HepG2 (cell line): ENCODE results near the gene FLYWCH1. TPM values are rescaled to one million over a fixed set of nuclear protein-coding genes. Genes with fewer than 3 reads are reported as not detected.
A peak's percentile ranks its signal among the peaks of the same experiment; 100 is the strongest.

Experiments
- CBX1 ChIP-seq: IDR thresholded peaks from one replicate; pipeline ENCODE4 v1.6.1; 2016; ENCODE audit warnings: antibody characterized with exemption, low read depth
- GABPA ChIP-seq, 2 experiments: IDR thresholded peaks; 2 replicates each; pipeline ENCODE4 v1.6.1; 2011 to 2016; ENCODE audit warnings: low read depth in 2 of 2, low read length in 1 of 2, missing biosample characterization in 1 of 2, missing genetic modification characterization in 1 of 2
- GZF1 ChIP-seq: sonication (generic); formaldehyde crosslinking; IDR thresholded peaks from 2 replicates; pipeline ENCODE4 v1.5.1; 2020; ENCODE audit warnings: mild to moderate bottlenecking, missing genetic modification reagents
- HNRNPH1 ChIP-seq: fragments of 200-400 bp; formaldehyde crosslinking; optimal IDR thresholded peaks from 2 replicates; pipeline ENCODE3; 2017; ENCODE audit warnings: mild to moderate bottlenecking, low read depth, low read length
- HNRNPK ChIP-seq: fragments of 200-400 bp; formaldehyde crosslinking; IDR thresholded peaks from 2 replicates; pipeline ENCODE4 v1.6.1; 2018; ENCODE audit warnings: low read length, low read depth, moderate library complexity, mild to moderate bottlenecking; ENCODE audit not compliant: poor library complexity, severe bottlenecking
- HNRNPUL1 ChIP-seq: fragments of 200-400 bp; formaldehyde crosslinking; IDR thresholded peaks from 2 replicates; pipeline ENCODE4 v1.6.1; 2017; ENCODE audit warnings: low read depth, mild to moderate bottlenecking, low read length, moderate library complexity
- HOXA9 ChIP-seq: sonication (generic); formaldehyde crosslinking; IDR thresholded peaks from 2 replicates; pipeline ENCODE4 v1.8.1; 2022; ENCODE audit warnings: missing genetic modification reagents, mild to moderate bottlenecking, moderate library complexity, borderline replicate concordance
- IRX3 ChIP-seq: sonication (generic); formaldehyde crosslinking; IDR thresholded peaks from 2 replicates; pipeline ENCODE4 v1.8.1; 2023; ENCODE audit warnings: mild to moderate bottlenecking, low read depth, missing genetic modification reagents, borderline replicate concordance
- MXD4 ChIP-seq: IDR thresholded peaks from 2 replicates; pipeline ENCODE4 v1.6.1; 2016; ENCODE audit warnings: mild to moderate bottlenecking, missing biosample characterization, missing genetic modification reagents
- MYNN ChIP-seq: sonication (generic); formaldehyde crosslinking; IDR thresholded peaks from 2 replicates; pipeline ENCODE4 v1.4.0; 2020; ENCODE audit warnings: mild to moderate bottlenecking, low read depth, missing genetic modification reagents
- NFE2 ChIP-seq: sonication (generic); formaldehyde crosslinking; IDR thresholded peaks from 2 replicates; pipeline ENCODE4 v1.4.0; 2020; ENCODE audit warnings: missing genetic modification reagents
- NFYC ChIP-seq: IDR thresholded peaks from 2 replicates; pipeline ENCODE4 v1.6.1; 2016; ENCODE audit warnings: missing genetic modification reagents, missing compliant biosample characterization
- POLR2G ChIP-seq: fragments of 200-400 bp; formaldehyde crosslinking; IDR thresholded peaks from 2 replicates; pipeline ENCODE4 v1.6.1; 2018; ENCODE audit warnings: mild to moderate bottlenecking, low read depth, low read length, moderate library complexity
- RAD51 ChIP-seq: fragments of 450-650 bp; IDR thresholded peaks from 2 replicates; pipeline ENCODE4 v1.6.1; 2016; ENCODE audit warnings: borderline replicate concordance
- RARA ChIP-seq: IDR thresholded peaks from 2 replicates; pipeline ENCODE4 v1.6.1; 2016; ENCODE audit warnings: missing genetic modification reagents, missing compliant biosample characterization
- ZNF17 ChIP-seq: sonication (generic); formaldehyde crosslinking; IDR thresholded peaks from 2 replicates; pipeline ENCODE4 v1.5.0; 2020; ENCODE audit warnings: mild to moderate bottlenecking, missing genetic modification reagents
- ZNF253 ChIP-seq: sonication (generic); formaldehyde crosslinking; IDR thresholded peaks from 2 replicates; pipeline ENCODE4 v1.8.0; 2022; ENCODE audit warnings: mild to moderate bottlenecking, missing genetic modification reagents, borderline replicate concordance
- ZNF3 ChIP-seq: IDR thresholded peaks from 2 replicates; pipeline ENCODE4 v1.7.0; 2017; ENCODE audit warnings: inconsistent platforms
- ZNF441 ChIP-seq: sonication (generic); formaldehyde crosslinking; IDR thresholded peaks from 2 replicates; pipeline ENCODE4 v1.7.0; 2021; ENCODE audit warnings: missing genetic modification reagents, borderline replicate concordance
- ZNF605 ChIP-seq: sonication (generic); formaldehyde crosslinking; IDR thresholded peaks from 2 replicates; pipeline ENCODE4 v1.8.0; 2022; ENCODE audit warnings: mild to moderate bottlenecking, missing genetic modification reagents
- ZNF83 ChIP-seq: sonication (generic); formaldehyde crosslinking; IDR thresholded peaks from 2 replicates; pipeline ENCODE4 v1.4.0; 2020; ENCODE audit warnings: missing genetic modification reagents, mild to moderate bottlenecking, borderline replicate concordance
- polyA plus RNA-seq, 8 experiments: library from polyadenylated mRNA; depleted of rRNA in 3 of 8; stranded (reverse) in 7 of 8; unstranded in 1 of 8; fragments of >200 nt; fragmentation: Illumina TruSeq in 4 of 8; extraction: Trizol in 4 of 8; gene quantifications; 2 replicates each; pipeline versions ENCODE4 v1.2.1 to v1.2.3, GENCODE V29; 2011 to 2016; ENCODE audit warnings: low read depth in 4 of 8, missing spikeins in 1 of 8, mixed read lengths in 1 of 8; ENCODE audit not compliant: insufficient read depth in 1 of 8
- total RNA-seq, 5 experiments: library from RNA; depleted of rRNA; stranded (reverse); fragments of >200 nt; fragmentation: Illumina TruSeq; extraction: Trizol; gene quantifications; 2 replicates each; pipeline ENCODE4 v1.2.3, GENCODE V29; 2016; ENCODE audit warnings: low read depth in 1 of 5
- TF ChIP-seq, protein P1 (sequence below): sonication (generic); formaldehyde crosslinking; IDR thresholded peaks from 2 replicates; pipeline ENCODE4 v1.5.0; 2020; ENCODE audit warnings: mild to moderate bottlenecking, missing genetic modification reagents
- TF ChIP-seq, protein P2 (sequence below): sonication (generic); formaldehyde crosslinking; IDR thresholded peaks from 2 replicates; pipeline ENCODE4 v1.8.1; 2023; ENCODE audit warnings: mild to moderate bottlenecking, moderate library complexity, missing genetic modification reagents
- TF ChIP-seq, protein P3 (sequence below): IDR thresholded peaks from 2 replicates; pipeline ENCODE4 v1.6.1; 2016; ENCODE audit warnings: missing genetic modification reagents, missing compliant biosample characterization
- TF ChIP-seq, protein P4 (sequence below): sonication (generic); formaldehyde crosslinking; conservative IDR thresholded peaks from 2 replicates; pipeline ENCODE4 v1.8.1; 2023; ENCODE audit warnings: missing genetic modification reagents

The FLYWCH1 gene
- total and polyA plus RNA-seq, 2 of the 13 experiments (the other 11 are each of a cell fraction or from before 2014, with no cell fraction given): 7.3 to 12.4 TPM

DNA sequence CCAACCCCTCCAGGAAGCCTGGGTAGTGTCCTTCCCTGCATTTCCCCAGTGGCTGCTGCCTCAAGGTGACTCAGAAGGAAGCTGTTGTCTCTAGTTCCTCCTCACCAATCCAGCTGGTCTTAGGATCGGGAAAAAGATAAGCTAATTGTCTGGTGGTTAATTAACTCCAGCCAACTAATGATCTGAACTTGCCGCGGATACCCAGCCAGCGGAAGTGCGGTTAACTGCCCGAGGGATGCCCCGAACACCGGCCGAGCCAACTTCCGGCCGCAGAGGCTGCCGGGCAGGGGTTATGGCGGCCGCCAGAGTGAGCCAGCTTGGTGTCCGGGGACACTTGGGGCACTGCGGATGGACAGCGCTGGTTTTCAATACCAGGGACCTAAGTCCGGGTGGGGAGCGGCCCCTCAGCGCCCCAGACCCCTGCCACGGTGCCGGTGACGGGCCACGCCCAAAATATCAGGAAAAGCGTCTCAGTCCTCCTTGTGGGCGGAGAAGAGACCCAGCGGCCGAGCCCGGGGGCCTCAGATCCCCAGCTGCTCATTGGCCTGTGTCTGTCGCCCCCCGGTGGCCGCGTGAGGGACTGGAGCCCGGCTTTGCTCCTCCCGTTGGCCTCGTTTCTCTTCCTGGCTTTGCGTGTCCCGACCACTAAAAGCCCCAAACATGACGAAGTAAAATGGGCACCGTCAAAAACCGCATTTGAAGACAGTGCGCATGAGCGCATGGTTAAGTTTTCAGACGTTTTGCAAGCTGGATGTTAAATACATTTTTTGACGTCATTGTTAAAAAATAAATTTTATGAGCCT is 43.5 kb upstream of the FLYWCH1 start (continued):
- TF ChIP-seq, protein P1, sequence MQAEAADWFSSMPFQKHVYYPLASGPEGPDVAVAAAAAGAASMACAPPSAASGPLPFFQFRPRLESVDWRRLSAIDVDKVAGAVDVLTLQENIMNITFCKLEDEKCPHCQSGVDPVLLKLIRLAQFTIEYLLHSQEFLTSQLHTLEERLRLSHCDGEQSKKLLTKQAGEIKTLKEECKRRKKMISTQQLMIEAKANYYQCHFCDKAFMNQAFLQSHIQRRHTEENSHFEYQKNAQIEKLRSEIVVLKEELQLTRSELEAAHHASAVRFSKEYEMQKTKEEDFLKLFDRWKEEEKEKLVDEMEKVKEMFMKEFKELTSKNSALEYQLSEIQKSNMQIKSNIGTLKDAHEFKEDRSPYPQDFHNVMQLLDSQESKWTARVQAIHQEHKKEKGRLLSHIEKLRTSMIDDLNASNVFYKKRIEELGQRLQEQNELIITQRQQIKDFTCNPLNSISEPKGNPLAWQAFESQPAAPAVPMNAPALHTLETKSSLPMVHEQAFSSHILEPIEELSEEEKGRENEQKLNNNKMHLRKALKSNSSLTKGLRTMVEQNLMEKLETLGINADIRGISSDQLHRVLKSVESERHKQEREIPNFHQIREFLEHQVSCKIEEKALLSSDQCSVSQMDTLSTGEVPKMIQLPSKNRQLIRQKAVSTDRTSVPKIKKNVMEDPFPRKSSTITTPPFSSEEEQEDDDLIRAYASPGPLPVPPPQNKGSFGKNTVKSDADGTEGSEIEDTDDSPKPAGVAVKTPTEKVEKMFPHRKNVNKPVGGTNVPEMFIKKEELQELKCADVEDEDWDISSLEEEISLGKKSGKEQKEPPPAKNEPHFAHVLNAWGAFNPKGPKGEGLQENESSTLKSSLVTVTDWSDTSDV (CRISPR knock-in tag): no peak
- peak; percentile 78 for TF ChIP-seq CBX1
- TF ChIP-seq ZNF17 (CRISPR knock-in tag): no peak
- no peak for TF ChIP-seq ZNF253 (CRISPR knock-in tag)
- no peak for TF ChIP-seq IRX3
- TF ChIP-seq ZNF441 (CRISPR knock-in tag): peak; percentile 36; the same call in 1 of the 2 replicates
- peak; percentile 93 for TF ChIP-seq ZNF605 (CRISPR knock-in tag)
- TF ChIP-seq ZNF83 (CRISPR knock-in tag): no peak
- TF ChIP-seq NFYC (CRISPR knock-in tag): no peak
- no peak for TF ChIP-seq NFE2 (CRISPR knock-in tag)
- no peak for TF ChIP-seq HOXA9 (CRISPR knock-in tag)
- TF ChIP-seq, protein P2, sequence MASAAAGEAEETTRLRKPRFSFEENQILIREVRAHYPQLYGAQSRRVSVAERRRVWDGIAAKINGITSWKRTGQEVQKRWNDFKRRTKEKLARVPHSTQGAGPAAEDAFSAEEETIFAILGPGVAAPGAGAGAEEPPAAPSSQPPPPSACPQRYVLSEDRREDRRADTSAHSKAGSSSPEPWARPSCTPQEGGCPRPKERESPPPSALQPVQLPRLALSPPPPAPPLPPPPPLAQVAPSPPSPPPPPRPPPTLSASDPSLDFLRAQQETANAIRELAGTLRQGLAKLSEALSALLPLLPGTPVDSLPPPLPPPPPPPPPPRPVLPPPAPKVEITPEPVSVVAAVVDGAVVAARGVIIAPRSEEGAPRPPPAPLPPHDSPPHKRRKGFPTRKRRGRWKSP: peak; percentile 52; the same call in 1 of the 2 replicates
- TF ChIP-seq GABPA (IDR thresholded peaks at IDR 0.05; ENCODE audit: low read depth, low read length): peak; percentile 90
- TF ChIP-seq GABPA (CRISPR knock-in tag; IDR thresholded peaks at IDR 0.05; ENCODE audit: low read depth): peak; percentile 98
- TF ChIP-seq GZF1: no peak
- TF ChIP-seq ZNF3 (CRISPR knock-in tag): no peak
- TF ChIP-seq HNRNPK: no peak
- peak; percentile 78 for TF ChIP-seq MXD4
- TF ChIP-seq HNRNPUL1: no peak
- peak; percentile 66 for TF ChIP-seq RARA (CRISPR knock-in tag)
- TF ChIP-seq, protein P3, sequence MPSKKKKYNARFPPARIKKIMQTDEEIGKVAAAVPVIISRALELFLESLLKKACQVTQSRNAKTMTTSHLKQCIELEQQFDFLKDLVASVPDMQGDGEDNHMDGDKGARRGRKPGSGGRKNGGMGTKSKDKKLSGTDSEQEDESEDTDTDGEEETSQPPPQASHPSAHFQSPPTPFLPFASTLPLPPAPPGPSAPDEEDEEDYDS: peak; percentile 44; the same call in 1 of the 2 replicates
- TF ChIP-seq, protein P4, sequence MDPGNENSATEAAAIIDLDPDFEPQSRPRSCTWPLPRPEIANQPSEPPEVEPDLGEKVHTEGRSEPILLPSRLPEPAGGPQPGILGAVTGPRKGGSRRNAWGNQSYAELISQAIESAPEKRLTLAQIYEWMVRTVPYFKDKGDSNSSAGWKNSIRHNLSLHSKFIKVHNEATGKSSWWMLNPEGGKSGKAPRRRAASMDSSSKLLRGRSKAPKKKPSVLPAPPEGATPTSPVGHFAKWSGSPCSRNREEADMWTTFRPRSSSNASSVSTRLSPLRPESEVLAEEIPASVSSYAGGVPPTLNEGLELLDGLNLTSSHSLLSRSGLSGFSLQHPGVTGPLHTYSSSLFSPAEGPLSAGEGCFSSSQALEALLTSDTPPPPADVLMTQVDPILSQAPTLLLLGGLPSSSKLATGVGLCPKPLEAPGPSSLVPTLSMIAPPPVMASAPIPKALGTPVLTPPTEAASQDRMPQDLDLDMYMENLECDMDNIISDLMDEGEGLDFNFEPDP (CRISPR knock-in tag): no peak
- no peak for TF ChIP-seq MYNN (CRISPR knock-in tag)
- TF ChIP-seq POLR2G: peak; percentile 95
- TF ChIP-seq RAD51: no peak
- TF ChIP-seq HNRNPH1: no peak
